HK-2 (cell line): ENCODE measurements around the gene STIM1.
A peak's percentile ranks its signal among the peaks of the same experiment; 100 is the strongest.
"Not testable (repeated sequence)": the region's sequence is repeated elsewhere in the genome, so short reads cannot be mapped to it uniquely, and the experiment has no call there.

Experiments
- DNase-seq: peaks from one replicate; pipeline ENCODE4 v3.0.0-alpha.2; 2018; ENCODE audit not compliant: unreplicated experiment

The STIM1 gene

DNA sequence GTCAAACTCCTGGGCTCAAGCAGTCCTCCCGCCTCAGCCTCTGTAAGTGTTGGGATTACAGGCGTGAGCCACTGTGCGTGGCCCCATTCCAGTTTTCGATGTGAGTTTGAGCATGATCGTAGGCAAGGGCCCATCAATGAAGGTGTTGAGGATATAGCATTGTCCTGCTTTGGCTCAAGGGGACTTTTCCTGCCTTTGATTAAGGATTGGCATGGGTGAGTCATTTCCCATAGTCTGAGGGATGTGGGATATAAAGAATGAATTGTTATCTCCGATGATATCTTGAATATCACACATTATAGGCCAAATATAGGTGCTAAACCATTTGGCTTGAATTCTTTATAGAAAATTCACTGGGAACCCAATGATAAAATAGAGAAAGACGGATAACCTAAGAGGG is 30.4 kb downstream of the STIM1 start:
- DNase-seq, result no peak

GRCh38 chr11:3886985-3887384 is 31.5 kb downstream of the STIM1 start:
- DNase-seq, result no peak

GRCh38 chr11:3888876-3889275 is 33.4 kb downstream of the STIM1 start:
- DNase-seq, result no peak

DNA sequence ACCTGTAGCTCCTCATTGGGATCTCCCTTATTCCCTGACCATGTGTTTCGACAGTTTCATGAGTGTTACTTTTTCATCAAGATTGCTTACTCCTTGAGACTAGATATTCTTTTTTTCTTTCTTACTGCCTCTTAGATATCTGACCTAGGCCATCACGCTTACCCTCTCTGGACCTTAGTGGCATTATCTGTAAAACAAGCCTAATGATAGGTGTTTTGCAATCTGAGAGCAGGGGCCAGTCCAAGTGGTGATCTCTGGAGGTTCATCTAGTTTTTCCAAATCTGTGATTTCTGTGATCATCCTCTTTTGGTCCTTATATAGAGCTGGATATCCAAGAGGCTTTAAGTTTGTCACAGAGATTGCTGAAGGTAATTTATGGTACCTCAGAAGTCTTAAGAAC is 34.5 kb downstream of the STIM1 start:
- DNase-seq, result no peak

GRCh38 chr11:3890806-3891205 is 35.3 kb downstream of the STIM1 start:
- no peak for DNase-seq

DNA sequence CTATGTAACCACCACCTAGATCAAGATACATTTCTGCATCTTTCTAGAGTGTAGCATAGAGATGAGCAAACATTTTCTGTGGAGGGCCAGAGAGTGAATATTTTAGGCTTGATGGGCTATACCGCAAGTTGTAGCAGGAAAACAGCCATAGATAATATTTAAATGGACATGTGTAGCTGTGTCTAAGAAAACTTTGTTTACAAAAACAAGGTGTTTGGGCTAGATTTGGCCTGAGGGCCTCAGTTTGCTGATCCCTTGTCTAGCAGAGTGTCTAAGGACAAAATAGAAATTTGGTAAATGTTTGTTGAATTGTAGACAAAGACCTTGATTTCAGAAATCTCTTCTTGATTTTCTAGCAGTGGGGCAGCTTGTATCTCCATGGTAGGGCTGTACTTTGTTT is 36.3 kb downstream of the STIM1 start:
- no peak for DNase-seq

- DNase-seq, result no peak
Observed at GRCh38 chr11:3892156-3892555, 36.7 kb downstream of the STIM1 start.

GRCh38 chr11:3893311-3893710 is 37.8 kb downstream of the STIM1 start:
- DNase-seq, result no peak

DNA sequence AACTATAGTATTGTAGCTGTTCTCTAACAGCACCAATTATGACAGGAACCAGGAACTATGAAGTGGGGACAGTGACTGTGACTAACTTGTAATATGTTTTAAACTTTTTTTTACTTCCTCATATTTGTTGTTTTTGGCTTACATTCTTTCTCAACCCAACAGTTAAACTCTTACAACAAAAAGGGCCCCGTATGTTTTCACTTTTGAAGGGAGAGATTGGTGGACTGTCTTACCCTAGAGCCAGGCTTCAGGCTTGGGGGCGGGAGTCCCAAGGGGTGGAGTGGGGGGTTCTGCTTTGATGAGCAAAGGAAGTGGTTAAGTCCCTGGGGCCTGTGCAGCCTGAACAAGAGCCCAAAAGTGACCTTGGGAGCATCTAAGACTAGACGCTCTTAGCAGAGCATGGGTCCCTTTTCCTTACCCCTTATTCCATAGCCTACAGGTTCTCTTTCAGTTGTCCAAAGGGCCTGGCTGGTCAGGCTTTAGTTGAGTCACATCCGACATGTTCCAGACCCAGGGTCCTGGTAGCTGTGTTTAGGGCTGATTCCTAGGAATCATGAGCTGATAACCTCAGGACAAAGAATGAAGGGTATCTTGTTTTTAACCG is 38.8 kb downstream of the STIM1 start:
- DNase-seq, result no peak

DNA sequence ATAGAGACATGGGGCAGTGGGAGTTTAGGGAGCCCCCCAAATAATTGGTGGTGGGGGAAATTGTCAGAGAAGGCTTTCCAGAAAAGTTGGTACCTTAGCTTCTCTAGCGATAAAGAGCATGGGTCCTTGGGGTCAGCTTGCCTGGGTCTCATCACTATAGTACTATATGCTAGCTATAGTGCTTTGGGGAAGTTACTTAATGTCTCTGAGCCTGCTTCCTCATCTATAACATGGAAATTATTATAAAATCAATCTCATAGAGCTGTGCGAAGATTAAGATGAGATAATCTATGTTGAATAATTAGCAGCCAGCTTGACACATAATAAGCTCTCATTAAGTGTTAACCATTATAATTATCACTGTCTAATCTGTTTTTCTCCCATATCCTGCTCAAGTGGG is 41.2 kb downstream of the STIM1 start:
- DNase-seq, result no peak

- not testable (repeated sequence) for DNase-seq
Observed at GRCh38 chr11:3900230-3900629, 44.8 kb downstream of the STIM1 start.

- no peak for DNase-seq
Observed at GRCh38 chr11:3901249-3902025, 46.0 kb downstream of the STIM1 start.

GRCh38 chr11:3902441-3902840 is 47.0 kb downstream of the STIM1 start:
- DNase-seq, result no peak

- DNase-seq, result no peak
Observed at GRCh38 chr11:3903207-3903896, 47.9 kb downstream of the STIM1 start.

DNA sequence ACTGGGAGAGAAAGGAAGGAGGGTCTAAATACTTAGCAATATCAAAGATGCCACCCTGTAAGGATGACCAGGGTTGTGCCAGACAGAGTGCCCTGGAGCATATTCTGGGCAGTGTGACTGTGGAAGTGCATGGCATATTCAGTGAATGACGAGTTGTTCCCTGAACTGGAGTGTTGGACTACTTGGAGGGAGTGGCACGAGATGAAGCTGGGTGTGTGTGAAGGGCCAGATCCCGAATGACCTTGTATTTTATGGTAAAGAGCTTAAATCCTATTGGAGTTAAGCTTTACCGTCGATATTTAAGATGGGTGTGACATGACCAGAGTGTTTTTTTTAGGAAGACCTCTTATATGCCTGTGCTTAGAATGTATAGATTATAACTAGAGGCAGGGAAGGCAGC is 48.8 kb downstream of the STIM1 start:
- DNase-seq, result no peak

- peak; percentile 50 for DNase-seq
Observed at GRCh38 chr11:3905080-3905953, 49.9 kb downstream of the STIM1 start.

- DNase-seq, result no peak
Observed at GRCh38 chr11:3906166-3906565, 50.7 kb downstream of the STIM1 start.

GRCh38 chr11:3907590-3907989 is 52.1 kb downstream of the STIM1 start:
- DNase-seq, result no peak

GRCh38 chr11:3909901-3910300 is 54.4 kb downstream of the STIM1 start:
- DNase-seq, result no peak

- DNase-seq, result no peak
Observed at GRCh38 chr11:3911908-3912505, 56.5 kb downstream of the STIM1 start.

DNA sequence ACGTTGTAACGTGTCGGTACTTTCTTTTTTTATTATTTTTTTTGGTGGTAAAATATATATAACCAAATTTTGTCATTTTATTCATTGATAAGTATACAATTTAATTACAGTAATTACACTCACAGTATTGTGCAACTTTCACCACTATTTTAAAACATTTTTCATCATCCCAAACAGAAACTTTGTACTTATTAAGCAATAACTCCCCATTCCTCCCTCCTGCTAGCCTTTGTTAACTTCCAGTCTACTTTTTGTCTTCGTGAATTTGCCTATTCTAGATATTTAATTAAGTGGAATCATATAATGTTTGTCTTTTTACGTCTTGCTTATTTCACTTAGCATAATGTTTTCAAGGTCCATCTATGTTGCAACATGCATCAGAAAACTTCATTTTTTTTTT is 58.5 kb downstream of the STIM1 start:
- no peak for DNase-seq

DNA sequence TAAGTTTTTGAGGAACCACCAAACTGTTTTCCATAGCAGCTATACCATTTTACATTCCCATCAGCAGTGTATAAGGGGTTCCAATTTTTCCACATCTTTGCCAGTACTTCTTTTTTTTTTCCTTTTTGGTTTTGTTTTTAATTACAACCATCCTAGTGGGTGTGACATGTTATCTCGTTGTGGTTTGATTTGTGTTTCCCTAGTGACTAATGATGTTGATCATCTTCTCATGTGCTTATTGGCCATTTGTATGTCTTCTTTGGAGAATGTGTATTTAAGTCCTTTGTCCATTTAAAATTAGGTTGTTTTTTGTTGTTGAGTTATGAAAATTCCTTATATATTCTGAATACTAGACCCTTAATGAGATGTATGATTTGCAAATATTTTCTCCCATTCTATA is 59.3 kb downstream of the STIM1 start:
- DNase-seq, result no peak
